Measurements from ENCODE around the gene ACTMAP. TPM values are rescaled to one million over a fixed set of nuclear protein-coding genes. Genes with fewer than 3 reads are reported as not detected.
A peak's percentile ranks its signal among the peaks of the same experiment; 100 is the strongest.

ACTMAP gene
- total and polyA plus RNA-seq, 9 of the 15 experiments (the other 6 are each of a cell fraction or from before 2014, with no cell fraction given): 1.7 to 16.6 (median 4.9) TPM

GRCh38 chr19:40714441-40715299 is 35.6 kb downstream of the ACTMAP start (continued):
- TF ChIP-seq, protein P1, sequence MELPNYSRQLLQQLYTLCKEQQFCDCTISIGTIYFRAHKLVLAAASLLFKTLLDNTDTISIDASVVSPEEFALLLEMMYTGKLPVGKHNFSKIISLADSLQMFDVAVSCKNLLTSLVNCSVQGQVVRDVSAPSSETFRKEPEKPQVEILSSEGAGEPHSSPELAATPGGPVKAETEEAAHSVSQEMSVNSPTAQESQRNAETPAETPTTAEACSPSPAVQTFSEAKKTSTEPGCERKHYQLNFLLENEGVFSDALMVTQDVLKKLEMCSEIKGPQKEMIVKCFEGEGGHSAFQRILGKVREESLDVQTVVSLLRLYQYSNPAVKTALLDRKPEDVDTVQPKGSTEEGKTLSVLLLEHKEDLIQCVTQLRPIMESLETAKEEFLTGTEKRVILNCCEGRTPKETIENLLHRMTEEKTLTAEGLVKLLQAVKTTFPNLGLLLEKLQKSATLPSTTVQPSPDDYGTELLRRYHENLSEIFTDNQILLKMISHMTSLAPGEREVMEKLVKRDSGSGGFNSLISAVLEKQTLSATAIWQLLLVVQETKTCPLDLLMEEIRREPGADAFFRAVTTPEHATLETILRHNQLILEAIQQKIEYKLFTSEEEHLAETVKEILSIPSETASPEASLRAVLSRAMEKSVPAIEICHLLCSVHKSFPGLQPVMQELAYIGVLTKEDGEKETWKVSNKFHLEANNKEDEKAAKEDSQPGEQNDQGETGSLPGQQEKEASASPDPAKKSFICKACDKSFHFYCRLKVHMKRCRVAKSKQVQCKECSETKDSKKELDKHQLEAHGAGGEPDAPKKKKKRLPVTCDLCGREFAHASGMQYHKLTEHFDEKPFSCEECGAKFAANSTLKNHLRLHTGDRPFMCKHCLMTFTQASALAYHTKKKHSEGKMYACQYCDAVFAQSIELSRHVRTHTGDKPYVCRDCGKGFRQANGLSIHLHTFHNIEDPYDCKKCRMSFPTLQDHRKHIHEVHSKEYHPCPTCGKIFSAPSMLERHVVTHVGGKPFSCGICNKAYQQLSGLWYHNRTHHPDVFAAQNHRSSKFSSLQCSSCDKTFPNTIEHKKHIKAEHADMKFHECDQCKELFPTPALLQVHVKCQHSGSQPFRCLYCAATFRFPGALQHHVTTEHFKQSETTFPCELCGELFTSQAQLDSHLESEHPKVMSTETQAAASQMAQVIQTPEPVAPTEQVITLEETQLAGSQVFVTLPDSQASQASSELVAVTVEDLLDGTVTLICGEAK (IDR thresholded peaks at IDR 0.05): peak; percentile 43; the same call in 1 of the 2 replicates
- TF ChIP-seq, protein P1 (CRISPR knock-in tag; IDR thresholded peaks at IDR 0.05): no peak
- TF ChIP-seq ZNF707 (CRISPR knock-in tag; conservative IDR thresholded peaks at IDR 0.05) (no peak), KLF6 (CRISPR knock-in tag; IDR thresholded peaks at IDR 0.05; ENCODE audit: borderline replicate concordance) (no peak), NR2C2 (CRISPR knock-in tag; IDR thresholded peaks at IDR 0.05) (0 out of 2 replicates have a peak, but pooled peaks have one; percentile 11), NR2C2 (tag; IDR thresholded peaks at IDR 0.05) (no peak), RBFOX2 (IDR thresholded peaks at IDR 0.05; ENCODE audit: low read depth, low read length) (peak; percentile 46), FOXM1 (IDR thresholded peaks at IDR 0.05; ENCODE audit: low read depth) (0 out of 2 replicates have a peak, but pooled peaks have one; percentile 13), FOXM1 (CRISPR knock-in tag; IDR thresholded peaks at IDR 0.05; ENCODE audit: low read depth) (no peak), CLOCK (CRISPR knock-in tag; IDR thresholded peaks at IDR 0.05; ENCODE audit: borderline replicate concordance) (no peak), MTF1 (CRISPR knock-in tag; IDR thresholded peaks at IDR 0.05; ENCODE audit: borderline replicate concordance) (no peak)
- TF ChIP-seq, protein P2, sequence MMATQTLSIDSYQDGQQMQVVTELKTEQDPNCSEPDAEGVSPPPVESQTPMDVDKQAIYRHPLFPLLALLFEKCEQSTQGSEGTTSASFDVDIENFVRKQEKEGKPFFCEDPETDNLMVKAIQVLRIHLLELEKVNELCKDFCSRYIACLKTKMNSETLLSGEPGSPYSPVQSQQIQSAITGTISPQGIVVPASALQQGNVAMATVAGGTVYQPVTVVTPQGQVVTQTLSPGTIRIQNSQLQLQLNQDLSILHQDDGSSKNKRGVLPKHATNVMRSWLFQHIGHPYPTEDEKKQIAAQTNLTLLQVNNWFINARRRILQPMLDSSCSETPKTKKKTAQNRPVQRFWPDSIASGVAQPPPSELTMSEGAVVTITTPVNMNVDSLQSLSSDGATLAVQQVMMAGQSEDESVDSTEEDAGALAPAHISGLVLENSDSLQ (IDR thresholded peaks at IDR 0.05): peak; percentile 99

All from K562 (cell line).